Right lobe of liver (tissue), 4 donors: ENCODE measurements around the gene PRKACG.

ENCODE experiments used
- CTCF ChIP-seq, 4 donors: fragments of 200-600 bp in 3 of 4; fragments of 450-650 bp in 1 of 4; IDR thresholded peaks; one replicate each; pipeline versions ENCODE4 v1.5.1 to v1.8.0; 2016 to 2022; ENCODE audit warnings: antibody characterized with exemption in 4 of 4, mild to moderate bottlenecking in 2 of 4
- POLR2A ChIP-seq: fragments of 450-650 bp; IDR thresholded peaks from one replicate; pipeline ENCODE4 v1.6.1; 2017; ENCODE audit warnings: antibody characterized with exemption, mild to moderate bottlenecking
- donor health status: DM: no; HTN: no; CAD: no.
- donor health status: DM: no; HTN: no; CAD: no.
- donor health status: DM: no; HTN: yes; CAD: no.

DNA sequence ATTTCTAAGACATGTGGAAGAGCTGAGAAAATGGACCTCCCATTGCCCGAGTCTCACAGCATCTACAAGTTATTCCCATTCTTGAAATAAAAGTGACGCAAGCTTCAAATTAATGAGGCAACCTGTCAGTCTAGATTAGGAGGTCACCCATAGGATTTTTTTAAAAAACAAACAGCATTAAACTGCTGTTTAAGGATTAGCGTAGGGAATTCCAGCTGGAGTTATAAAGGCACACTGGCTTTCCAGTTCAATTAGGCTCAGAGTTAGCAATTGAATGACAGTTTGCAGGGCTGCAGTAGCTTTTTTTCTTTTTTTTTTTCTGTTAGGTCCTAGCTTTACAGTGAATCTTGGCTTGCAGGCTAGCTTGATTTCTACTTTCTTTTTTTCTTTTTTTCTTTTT is 16.2 kb downstream of the PRKACG start:
- TF ChIP-seq CTCF (IDR thresholded peaks at IDR 0.05) (no peak), POLR2A (no peak)
